ENCODE data around the gene RHCE. TPM values are rescaled to one million over a fixed set of nuclear protein-coding genes. Genes with fewer than 3 reads are reported as not detected.

Gene RHCE
- total and polyA plus RNA-seq, 2 experiments from 2014 or later = 0.15 to 0.17 TPM

DNA sequence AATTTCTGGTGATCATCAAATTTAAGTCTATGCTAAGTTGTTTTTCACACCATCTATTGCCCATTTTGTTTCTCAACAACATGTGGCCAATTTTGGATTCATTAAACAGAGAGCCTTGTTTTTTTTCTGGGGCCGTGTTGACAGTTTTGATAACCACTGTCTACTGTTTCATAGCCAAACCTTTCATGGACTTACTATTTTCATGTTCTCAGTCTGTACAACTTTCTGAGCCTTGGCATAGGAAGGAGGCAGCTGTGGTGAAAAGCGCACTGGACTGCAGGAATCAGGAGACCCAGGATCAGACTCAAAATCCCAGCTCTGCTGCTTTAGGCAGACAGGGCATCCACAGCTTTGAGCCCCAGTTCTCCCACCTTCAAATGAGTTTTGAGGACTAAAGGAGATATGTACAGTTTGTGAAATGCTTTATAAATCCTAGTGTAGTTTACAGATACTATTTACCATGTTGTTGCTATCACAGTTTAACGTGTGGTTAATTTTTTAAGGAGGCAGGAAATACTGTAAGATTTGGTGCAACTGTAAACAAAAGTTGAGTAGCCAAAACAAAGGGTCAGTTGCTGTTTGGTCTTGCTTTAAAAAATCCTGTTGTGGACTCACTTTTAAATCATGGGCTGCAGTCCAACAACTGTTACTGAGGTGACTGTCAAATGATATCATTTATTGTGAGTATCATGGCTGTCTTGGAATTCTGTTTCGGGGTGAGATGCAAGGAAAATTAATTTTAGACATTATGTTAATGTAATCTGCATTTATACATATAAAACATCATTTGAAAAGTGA, 13.0 kb upstream of the RHCE start:
- H3K27ac Mint-ChIP-seq = no peak overlapping the region
- H2AFZ ChIP-seq = no peak overlapping the region
- H3K79me2 ChIP-seq (replicated peaks; ENCODE audit: insufficient read depth) = peaks cover 60% of the 10 kb centered on the region
- 0 out of 2 replicates have a peak, but pooled peaks cover 2% of the 10 kb centered on the region for H3F3A ChIP-seq (replicated peaks; ENCODE audit: low read depth)
- ATAC-seq = no peak
- H3K27me3 Mint-ChIP-seq (ENCODE audit: insufficient read depth, low read depth, poor library complexity) = peaks cover 3% of the 10 kb centered on the region
- H3K4me1 ChIP-seq (ENCODE audit: insufficient read depth) = peaks cover 8% of the 10 kb centered on the region
- no peak overlapping the region for H3K4me3 ChIP-seq
- DNase-seq (ENCODE audit: low spot score) = no peak
- H3K27me3 ChIP-seq (ENCODE audit: insufficient read depth) = peaks cover 7% of the 10 kb centered on the region; the same call in 1 of the 2 replicates
- no peak overlapping the region for H3K27ac ChIP-seq (ENCODE audit: low read depth)
- no peak overlapping the region for H3K4me3 Mint-ChIP-seq
- no peaks in the 10 kb centered on the region for H3K9me2 ChIP-seq (ENCODE audit: insufficient read depth)
- no peak for TF ChIP-seq JUNB (IDR thresholded peaks at IDR 0.05; ENCODE audit: unreplicated experiment)
- no peak for TF ChIP-seq NANOG (IDR thresholded peaks at IDR 0.05; ENCODE audit: borderline replicate concordance)
- TF ChIP-seq POLR2AphosphoS5 (IDR thresholded peaks at IDR 0.05; ENCODE audit: low read depth) = no peak
- TF ChIP-seq, protein P1, sequence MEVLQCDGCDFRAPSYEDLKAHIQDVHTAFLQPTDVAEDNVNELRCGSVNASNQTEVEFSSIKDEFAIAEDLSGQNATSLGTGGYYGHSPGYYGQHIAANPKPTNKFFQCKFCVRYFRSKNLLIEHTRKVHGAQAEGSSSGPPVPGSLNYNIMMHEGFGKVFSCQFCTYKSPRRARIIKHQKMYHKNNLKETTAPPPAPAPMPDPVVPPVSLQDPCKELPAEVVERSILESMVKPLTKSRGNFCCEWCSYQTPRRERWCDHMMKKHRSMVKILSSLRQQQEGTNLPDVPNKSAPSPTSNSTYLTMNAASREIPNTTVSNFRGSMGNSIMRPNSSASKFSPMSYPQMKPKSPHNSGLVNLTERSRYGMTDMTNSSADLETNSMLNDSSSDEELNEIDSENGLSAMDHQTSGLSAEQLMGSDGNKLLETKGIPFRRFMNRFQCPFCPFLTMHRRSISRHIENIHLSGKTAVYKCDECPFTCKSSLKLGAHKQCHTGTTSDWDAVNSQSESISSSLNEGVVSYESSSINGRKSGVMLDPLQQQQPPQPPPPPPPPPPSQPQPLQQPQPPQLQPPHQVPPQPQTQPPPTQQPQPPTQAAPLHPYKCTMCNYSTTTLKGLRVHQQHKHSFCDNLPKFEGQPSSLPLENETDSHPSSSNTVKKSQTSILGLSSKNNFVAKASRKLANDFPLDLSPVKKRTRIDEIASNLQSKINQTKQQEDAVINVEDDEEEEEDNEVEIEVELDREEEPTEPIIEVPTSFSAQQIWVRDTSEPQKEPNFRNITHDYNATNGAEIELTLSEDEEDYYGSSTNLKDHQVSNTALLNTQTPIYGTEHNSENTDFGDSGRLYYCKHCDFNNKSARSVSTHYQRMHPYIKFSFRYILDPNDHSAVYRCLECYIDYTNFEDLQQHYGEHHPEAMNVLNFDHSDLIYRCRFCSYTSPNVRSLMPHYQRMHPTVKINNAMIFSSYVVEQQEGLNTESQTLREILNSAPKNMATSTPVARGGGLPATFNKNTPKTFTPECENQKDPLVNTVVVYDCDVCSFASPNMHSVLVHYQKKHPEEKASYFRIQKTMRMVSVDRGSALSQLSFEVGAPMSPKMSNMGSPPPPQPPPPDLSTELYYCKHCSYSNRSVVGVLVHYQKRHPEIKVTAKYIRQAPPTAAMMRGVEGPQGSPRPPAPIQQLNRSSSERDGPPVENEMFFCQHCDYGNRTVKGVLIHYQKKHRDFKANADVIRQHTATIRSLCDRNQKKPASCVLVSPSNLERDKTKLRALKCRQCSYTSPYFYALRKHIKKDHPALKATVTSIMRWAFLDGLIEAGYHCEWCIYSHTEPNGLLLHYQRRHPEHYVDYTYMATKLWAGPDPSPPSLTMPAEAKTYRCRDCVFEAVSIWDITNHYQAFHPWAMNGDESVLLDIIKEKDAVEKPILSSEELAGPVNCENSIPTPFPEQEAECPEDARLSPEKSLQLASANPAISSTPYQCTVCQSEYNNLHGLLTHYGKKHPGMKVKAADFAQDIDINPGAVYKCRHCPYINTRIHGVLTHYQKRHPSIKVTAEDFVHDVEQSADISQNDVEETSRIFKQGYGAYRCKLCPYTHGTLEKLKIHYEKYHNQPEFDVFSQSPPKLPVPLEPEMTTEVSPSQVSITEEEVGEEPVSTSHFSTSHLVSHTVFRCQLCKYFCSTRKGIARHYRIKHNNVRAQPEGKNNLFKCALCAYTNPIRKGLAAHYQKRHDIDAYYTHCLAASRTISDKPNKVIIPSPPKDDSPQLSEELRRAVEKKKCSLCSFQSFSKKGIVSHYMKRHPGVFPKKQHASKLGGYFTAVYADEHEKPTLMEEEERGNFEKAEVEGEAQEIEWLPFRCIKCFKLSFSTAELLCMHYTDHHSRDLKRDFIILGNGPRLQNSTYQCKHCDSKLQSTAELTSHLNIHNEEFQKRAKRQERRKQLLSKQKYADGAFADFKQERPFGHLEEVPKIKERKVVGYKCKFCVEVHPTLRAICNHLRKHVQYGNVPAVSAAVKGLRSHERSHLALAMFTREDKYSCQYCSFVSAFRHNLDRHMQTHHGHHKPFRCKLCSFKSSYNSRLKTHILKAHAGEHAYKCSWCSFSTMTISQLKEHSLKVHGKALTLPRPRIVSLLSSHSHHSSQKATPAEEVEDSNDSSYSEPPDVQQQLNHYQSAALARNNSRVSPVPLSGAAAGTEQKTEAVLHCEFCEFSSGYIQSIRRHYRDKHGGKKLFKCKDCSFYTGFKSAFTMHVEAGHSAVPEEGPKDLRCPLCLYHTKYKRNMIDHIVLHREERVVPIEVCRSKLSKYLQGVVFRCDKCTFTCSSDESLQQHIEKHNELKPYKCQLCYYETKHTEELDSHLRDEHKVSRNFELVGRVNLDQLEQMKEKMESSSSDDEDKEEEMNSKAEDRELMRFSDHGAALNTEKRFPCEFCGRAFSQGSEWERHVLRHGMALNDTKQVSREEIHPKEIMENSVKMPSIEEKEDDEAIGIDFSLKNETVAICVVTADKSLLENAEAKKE (CRISPR knock-in tag; IDR thresholded peaks at IDR 0.05) = no peak
- TF ChIP-seq ZNF331 (CRISPR knock-in tag; IDR thresholded peaks at IDR 0.05; ENCODE audit: low read depth) = no peak
- TF ChIP-seq EZH2phosphoT487 (IDR thresholded peaks at IDR 0.05; ENCODE audit: unreplicated experiment) = no peak
- TF ChIP-seq, protein P2, sequence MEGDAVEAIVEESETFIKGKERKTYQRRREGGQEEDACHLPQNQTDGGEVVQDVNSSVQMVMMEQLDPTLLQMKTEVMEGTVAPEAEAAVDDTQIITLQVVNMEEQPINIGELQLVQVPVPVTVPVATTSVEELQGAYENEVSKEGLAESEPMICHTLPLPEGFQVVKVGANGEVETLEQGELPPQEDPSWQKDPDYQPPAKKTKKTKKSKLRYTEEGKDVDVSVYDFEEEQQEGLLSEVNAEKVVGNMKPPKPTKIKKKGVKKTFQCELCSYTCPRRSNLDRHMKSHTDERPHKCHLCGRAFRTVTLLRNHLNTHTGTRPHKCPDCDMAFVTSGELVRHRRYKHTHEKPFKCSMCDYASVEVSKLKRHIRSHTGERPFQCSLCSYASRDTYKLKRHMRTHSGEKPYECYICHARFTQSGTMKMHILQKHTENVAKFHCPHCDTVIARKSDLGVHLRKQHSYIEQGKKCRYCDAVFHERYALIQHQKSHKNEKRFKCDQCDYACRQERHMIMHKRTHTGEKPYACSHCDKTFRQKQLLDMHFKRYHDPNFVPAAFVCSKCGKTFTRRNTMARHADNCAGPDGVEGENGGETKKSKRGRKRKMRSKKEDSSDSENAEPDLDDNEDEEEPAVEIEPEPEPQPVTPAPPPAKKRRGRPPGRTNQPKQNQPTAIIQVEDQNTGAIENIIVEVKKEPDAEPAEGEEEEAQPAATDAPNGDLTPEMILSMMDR (conservative IDR thresholded peaks at IDR 0.05; ENCODE audit: low read depth in 2 of 2) = no peak
- no peak for TF ChIP-seq EZH2 (IDR thresholded peaks at IDR 0.05; ENCODE audit: low read depth, unreplicated experiment)
- H3K4me1 Mint-ChIP-seq = peaks cover 3% of the 10 kb centered on the region; the same call in 2 of the 3 replicates
- H3K36me3 ChIP-seq (ENCODE audit: insufficient read depth) = no peaks in the 10 kb centered on the region
- H3K4me2 ChIP-seq = no peak overlapping the region
- H4K20me1 ChIP-seq (replicated peaks; ENCODE audit: insufficient read depth) = peaks cover 3% of the 10 kb centered on the region
- no peaks in the 10 kb centered on the region for H3K36me3 Mint-ChIP-seq (ENCODE audit: low read depth)
- no peaks in the 10 kb centered on the region for H3K9me3 Mint-ChIP-seq
